GM18867 (cell line): Measurements from ENCODE around the gene MAD1L1.
"Not testable (repeated sequence)": the region's sequence is repeated elsewhere in the genome, so short reads cannot be mapped to it uniquely, and the experiment has no call there.

Experiments used
- ATAC-seq: cut with Tn5 transposase; IDR thresholded peaks from one replicate; pipeline ENCODE4 v1.9.1; 2021; ENCODE audit warnings: mild to moderate bottlenecking, moderate library complexity; ENCODE audit not compliant: unreplicated experiment

Gene MAD1L1

GRCh38 chr7:1978656-1979590 lies 253.8 kb downstream of the MAD1L1 start:
- ATAC-seq, result no peak

- ATAC-seq, result no peak
Measured at GRCh38 chr7:1977876-1978441, 254.8 kb downstream of the MAD1L1 start.

DNA sequence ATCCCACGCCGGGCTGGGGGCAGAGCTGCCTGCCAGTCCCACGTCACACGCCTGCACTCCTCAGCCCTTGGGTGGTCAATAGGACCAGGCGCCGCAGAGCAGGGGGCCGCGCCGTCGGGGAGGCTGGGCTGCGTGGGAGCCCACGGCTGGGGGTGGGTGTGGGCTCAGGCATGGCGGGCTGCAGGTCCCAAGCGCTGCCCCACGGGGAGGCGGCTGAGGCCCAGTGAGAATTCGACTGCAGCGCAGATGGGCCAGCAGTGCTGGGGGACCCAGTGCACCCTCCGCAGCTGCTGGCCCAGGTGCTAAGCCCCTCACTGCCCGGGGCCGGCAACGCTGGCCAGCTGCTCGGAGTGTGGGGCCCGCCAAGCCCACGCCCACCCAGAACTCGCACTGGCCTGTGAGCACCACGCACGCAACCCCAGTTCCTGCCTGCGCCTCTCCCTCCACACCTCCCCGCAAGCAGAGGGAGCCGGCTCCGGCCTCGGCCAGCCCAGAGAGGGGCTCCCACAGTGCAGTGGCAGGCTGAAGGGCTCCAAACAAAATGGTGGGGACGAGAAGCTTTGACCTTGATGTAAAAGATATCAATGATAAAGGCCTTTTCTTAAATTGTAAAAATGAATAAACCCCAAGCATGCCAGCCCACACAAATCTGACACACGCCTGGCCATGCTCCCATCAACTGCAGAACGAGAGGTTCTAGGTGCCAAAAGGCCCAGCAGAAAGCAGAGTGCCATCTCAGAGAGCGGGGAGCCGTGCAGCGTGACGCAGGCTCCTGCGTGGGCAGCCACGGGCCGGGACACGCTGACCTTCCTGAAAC lies 255.5 kb downstream of the MAD1L1 start:
- no peak for ATAC-seq

GRCh38 chr7:1976521-1976920 lies 256.2 kb downstream of the MAD1L1 start:
- not testable (repeated sequence) for ATAC-seq

- no peak for ATAC-seq
Measured at GRCh38 chr7:1975581-1975980, 257.2 kb downstream of the MAD1L1 start.

DNA sequence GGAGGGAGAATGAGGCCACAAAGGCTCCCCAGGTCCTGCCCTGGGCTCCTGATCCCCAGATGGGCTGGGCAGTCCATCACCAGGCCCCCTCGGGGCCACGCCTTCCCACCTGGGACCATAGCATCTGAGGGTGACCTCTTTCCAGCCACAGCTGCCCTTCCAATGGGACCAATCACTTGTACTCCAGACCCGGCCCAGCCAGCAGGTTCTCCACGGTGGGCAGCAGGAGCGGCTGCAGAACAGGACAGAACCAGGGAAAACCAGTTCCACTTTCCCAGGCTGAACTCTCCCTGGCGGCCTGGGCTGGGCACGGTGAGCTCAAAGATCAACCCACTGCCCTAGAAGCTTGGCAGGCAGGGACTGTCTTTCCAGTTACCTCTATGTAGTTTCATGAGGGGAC lies 257.6 kb downstream of the MAD1L1 start:
- no peak for ATAC-seq

GRCh38 chr7:1974290-1975101 lies 258.2 kb downstream of the MAD1L1 start:
- no peak for ATAC-seq

- ATAC-seq, result no peak
Measured at GRCh38 chr7:1973321-1974251, 259.2 kb downstream of the MAD1L1 start.

DNA sequence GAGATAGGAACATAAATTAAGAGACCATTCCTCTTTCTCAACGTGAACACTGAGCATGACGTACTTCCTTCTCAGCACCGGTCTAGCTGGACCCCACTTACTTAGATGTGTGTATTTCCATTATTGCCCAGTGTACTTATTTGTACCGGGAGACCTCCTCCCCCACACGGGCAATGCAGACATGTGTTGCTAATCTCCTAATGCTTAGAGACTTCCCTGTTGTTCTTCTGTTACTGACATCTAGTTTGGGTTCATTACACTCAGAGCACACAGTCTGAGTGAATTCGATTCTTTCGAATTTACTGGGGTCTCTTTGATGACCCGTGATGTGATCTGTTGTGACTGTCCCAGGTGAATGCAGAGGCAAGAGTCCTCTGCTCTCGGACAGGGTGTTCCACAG lies 260.0 kb downstream of the MAD1L1 start:
- ATAC-seq, result no peak

- ATAC-seq, result no peak
Measured at GRCh38 chr7:1971946-1972654, 260.6 kb downstream of the MAD1L1 start.

GRCh38 chr7:1970895-1971294 lies 261.9 kb downstream of the MAD1L1 start:
- ATAC-seq, result no peak

GRCh38 chr7:1970285-1970660 lies 262.5 kb downstream of the MAD1L1 start:
- not testable (repeated sequence) for ATAC-seq

GRCh38 chr7:1969459-1970284 lies 263.1 kb downstream of the MAD1L1 start:
- no peak for ATAC-seq

GRCh38 chr7:1968397-1969111 lies 264.2 kb downstream of the MAD1L1 start:
- no peak for ATAC-seq

DNA sequence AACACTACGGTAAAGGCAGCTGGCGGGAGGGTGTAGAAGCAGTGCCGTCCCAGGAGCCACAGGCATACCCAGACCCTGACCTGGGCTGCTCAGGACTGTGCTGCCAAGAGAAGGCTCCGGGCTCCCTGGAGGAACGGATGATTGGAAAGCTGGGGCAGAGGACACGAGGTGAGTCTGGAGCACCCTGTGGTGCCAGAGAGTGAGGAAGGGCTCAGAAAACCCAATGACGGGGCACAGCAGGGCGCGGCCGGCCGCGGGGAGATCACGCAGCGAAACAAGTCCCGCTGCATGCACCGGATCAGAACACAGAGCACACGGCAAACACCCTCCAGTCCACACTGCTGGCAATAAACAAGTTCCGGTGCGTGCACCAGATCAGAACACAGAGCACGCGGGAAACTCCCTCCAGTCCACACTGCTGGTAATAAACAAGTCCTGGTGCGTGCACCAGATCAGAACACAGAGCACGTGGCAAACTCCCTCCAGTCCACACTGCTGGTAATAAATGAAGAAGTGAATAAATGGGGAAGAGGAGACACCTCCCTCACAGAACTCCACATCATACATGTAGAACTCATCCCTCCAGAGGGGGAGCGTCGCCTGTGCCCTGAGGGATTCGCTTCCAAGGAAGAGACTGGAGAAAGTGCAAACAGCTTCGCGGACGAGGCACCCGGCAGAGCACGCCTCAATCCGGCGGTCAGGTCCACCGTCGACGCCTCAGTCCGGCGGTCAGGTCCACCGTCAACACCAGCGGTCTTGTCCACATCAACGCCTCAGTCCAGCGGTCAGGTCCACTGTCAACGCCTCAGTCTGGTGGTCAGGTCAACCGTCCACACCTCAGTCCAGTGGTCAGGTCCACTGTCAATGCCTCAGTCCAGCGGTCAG lies 265.0 kb downstream of the MAD1L1 start:
- ATAC-seq, result no peak

- no peak for ATAC-seq
Measured at GRCh38 chr7:1966631-1967200, 266.0 kb downstream of the MAD1L1 start.
